Left lobe of liver (tissue), 1 donor: ENCODE measurements around the gene DYNLL2. TPM values are rescaled to one million over a fixed set of nuclear protein-coding genes. Genes with fewer than 3 reads are reported as not detected.

Experiments used
- total RNA-seq: library from RNA; stranded (reverse); gene quantifications from one replicate; pipeline ENCODE4 v1.2.1, GENCODE V29; 2021
- donor health status: DM: no; HTN: yes; CAD: no.

DYNLL2 gene
- total RNA-seq, 1 donor from 2014 or later = 24.4 TPM

Other genes starting within 250 kb of the DYNLL2 start
- gene MRPS23, start 233.4 kb upstream of the DYNLL2 start, total RNA-seq = 13.1 TPM
- 8.1 TPM for gene CUEDC1, start 128.0 kb upstream of the DYNLL2 start, total RNA-seq
- gene VEZF1, start 95.2 kb upstream of the DYNLL2 start, total RNA-seq = 12.5 TPM
- gene SRSF1, start 76.2 kb upstream of the DYNLL2 start, total RNA-seq = 81.6 TPM
- gene OR4D1, start 65.0 kb downstream of the DYNLL2 start, total RNA-seq = not detected
- gene OR4D2, start 83.6 kb downstream of the DYNLL2 start, total RNA-seq = not detected
- gene EPX, start 109.3 kb downstream of the DYNLL2 start, total RNA-seq = not detected
- gene MKS1, start 135.8 kb downstream of the DYNLL2 start, total RNA-seq = 9.8 TPM
- gene LPO, start 155.2 kb downstream of the DYNLL2 start, total RNA-seq = not detected
- gene MPO, start 197.5 kb downstream of the DYNLL2 start, total RNA-seq = 0.43 TPM
- 6.5 TPM for gene TSPOAP1, start 245.4 kb downstream of the DYNLL2 start, total RNA-seq